Thyroid gland (tissue), 4 donors: ENCODE data around the gene CLDN5.

Experiments used
- POLR2A ChIP-seq, 2 donors: fragments of 450-650 bp; IDR thresholded peaks; one replicate each; pipeline ENCODE4 v1.6.1; 2017; ENCODE audit warnings: antibody characterized with exemption in 2 of 2, mild to moderate bottlenecking in 2 of 2, moderate library complexity in 1 of 2
- TF ChIP-seq, protein P1 (sequence below), 6 experiments: fragments of 200-600 bp in 3 of 6; fragments of 450-650 bp in 3 of 6; sonication (generic) in 3 of 6; IDR thresholded peaks; one replicate each; pipeline ENCODE4 v1.5.1; 2016 to 2019; ENCODE audit warnings: antibody characterized with exemption in 6 of 6, mild to moderate bottlenecking in 2 of 6, inconsistent platforms in 1 of 6, moderate library complexity in 1 of 6

DNA sequence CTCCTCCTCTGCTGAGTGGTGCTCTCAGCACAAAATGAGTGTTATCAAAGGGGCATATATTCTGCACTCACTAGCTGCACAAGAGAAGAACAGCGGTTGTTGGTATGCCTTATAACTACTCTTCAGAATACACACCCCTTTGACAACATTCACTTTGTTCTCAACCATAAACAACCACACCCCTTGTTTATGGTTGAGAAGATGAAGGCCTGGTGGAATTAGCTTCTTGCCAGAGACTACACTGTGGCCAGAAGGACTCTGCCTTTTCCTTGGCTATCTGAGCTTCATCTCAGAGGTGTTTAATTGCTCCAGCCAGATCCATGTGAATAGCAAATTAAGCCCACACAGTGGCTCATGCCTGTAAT, 45.0 kb upstream of the CLDN5 start:
- TF ChIP-seq, protein P1, sequence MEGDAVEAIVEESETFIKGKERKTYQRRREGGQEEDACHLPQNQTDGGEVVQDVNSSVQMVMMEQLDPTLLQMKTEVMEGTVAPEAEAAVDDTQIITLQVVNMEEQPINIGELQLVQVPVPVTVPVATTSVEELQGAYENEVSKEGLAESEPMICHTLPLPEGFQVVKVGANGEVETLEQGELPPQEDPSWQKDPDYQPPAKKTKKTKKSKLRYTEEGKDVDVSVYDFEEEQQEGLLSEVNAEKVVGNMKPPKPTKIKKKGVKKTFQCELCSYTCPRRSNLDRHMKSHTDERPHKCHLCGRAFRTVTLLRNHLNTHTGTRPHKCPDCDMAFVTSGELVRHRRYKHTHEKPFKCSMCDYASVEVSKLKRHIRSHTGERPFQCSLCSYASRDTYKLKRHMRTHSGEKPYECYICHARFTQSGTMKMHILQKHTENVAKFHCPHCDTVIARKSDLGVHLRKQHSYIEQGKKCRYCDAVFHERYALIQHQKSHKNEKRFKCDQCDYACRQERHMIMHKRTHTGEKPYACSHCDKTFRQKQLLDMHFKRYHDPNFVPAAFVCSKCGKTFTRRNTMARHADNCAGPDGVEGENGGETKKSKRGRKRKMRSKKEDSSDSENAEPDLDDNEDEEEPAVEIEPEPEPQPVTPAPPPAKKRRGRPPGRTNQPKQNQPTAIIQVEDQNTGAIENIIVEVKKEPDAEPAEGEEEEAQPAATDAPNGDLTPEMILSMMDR (IDR thresholded peaks at IDR 0.05) = no peak
- TF ChIP-seq POLR2A (IDR thresholded peaks at IDR 0.05) = no peak
